ENCODE measurements around the gene TMCC2.

GRCh38 chr1:205275133-205275532 lies 47.4 kb downstream of the TMCC2 start:
- TF ChIP-seq, protein P1, sequence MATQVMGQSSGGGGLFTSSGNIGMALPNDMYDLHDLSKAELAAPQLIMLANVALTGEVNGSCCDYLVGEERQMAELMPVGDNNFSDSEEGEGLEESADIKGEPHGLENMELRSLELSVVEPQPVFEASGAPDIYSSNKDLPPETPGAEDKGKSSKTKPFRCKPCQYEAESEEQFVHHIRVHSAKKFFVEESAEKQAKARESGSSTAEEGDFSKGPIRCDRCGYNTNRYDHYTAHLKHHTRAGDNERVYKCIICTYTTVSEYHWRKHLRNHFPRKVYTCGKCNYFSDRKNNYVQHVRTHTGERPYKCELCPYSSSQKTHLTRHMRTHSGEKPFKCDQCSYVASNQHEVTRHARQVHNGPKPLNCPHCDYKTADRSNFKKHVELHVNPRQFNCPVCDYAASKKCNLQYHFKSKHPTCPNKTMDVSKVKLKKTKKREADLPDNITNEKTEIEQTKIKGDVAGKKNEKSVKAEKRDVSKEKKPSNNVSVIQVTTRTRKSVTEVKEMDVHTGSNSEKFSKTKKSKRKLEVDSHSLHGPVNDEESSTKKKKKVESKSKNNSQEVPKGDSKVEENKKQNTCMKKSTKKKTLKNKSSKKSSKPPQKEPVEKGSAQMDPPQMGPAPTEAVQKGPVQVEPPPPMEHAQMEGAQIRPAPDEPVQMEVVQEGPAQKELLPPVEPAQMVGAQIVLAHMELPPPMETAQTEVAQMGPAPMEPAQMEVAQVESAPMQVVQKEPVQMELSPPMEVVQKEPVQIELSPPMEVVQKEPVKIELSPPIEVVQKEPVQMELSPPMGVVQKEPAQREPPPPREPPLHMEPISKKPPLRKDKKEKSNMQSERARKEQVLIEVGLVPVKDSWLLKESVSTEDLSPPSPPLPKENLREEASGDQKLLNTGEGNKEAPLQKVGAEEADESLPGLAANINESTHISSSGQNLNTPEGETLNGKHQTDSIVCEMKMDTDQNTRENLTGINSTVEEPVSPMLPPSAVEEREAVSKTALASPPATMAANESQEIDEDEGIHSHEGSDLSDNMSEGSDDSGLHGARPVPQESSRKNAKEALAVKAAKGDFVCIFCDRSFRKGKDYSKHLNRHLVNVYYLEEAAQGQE (IDR thresholded peaks at IDR 0.05; ENCODE audit: low read depth), result no peak
- TF ChIP-seq, protein P2, sequence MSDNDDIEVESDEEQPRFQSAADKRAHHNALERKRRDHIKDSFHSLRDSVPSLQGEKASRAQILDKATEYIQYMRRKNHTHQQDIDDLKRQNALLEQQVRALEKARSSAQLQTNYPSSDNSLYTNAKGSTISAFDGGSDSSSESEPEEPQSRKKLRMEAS (IDR thresholded peaks at IDR 0.05), result peak; percentile 63
- TF ChIP-seq RAD21 (IDR thresholded peaks at IDR 0.05; ENCODE audit: low read depth), result peak; percentile 19; the same call in 1 of the 2 replicates
- no peak for TF ChIP-seq FOXM1 (IDR thresholded peaks at IDR 0.05; ENCODE audit: borderline replicate concordance, low read depth)

All from Ishikawa (cell line).